HAP-1 (cell line): Measurements from ENCODE around the gene SACM1L.

Experiments
- DNase-seq, 2 experiments: peaks; one replicate each; pipeline ENCODE4 v3.0.0-alpha.2; 2016 to 2020; ENCODE audit warnings: low spot score in 2 of 2
- H3K27me3 ChIP-seq: fragments of 250-450 bp; sonication (Bioruptor Pico); 2 replicates; pipeline ENCODE4 v1.5.1; 2020; ENCODE audit warnings: low read depth, mild to moderate bottlenecking, moderate library complexity
- H3K36me3 ChIP-seq: fragments of 250-450 bp; sonication (Bioruptor Pico); replicated peaks from 2 replicates; pipeline ENCODE4 v1.5.1; 2020; ENCODE audit warnings: mild to moderate bottlenecking
- H3K4me1 ChIP-seq: fragments of 250-450 bp; sonication (Bioruptor Pico); 2 replicates; pipeline ENCODE4 v1.5.1; 2020; ENCODE audit warnings: mild to moderate bottlenecking
- H3K4me3 ChIP-seq: fragments of 250-450 bp; sonication (Bioruptor Pico); 2 replicates; pipeline ENCODE4 v1.5.1; 2020; ENCODE audit warnings: mild to moderate bottlenecking, moderate library complexity
- H3K9me3 ChIP-seq: fragments of 250-450 bp; sonication (Bioruptor Pico); 2 replicates; pipeline ENCODE4 v1.5.1; 2020; ENCODE audit warnings: mild to moderate bottlenecking, moderate library complexity
- in situ Hi-C: fragments of 300-500 bp; cut with MboI; formaldehyde crosslinking; loops from 3 replicates; pipeline ENCODE4 v1.14.3; 2020; ENCODE audit warnings: low sequenced_read_pairs, inconsistent platforms, mixed read lengths

SACM1L gene

DNA sequence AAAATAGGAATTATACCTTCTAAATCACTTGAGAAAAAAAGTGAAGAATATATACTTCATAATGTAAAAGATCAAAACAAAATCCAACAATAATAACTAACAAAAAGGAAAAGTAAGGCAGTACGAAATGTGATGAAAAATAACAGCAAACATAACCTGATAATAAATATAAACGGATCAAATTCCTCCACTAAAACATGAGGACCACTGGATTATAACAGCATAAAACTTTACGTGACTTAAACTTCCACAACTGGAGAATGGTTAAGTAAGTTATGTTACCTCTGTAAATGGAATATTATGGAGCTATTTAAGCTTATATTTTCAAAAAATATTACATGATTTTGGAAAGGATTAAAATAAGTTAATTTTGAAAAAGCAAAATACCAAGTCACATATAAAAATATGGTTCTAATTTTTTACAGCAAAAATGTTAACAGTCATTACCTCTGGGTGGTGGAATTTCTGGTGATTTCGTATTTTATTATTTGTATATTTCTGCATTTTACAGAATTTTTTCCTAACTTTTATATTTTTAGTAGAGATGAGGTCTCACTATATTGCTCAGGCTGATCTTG is 100.1 kb downstream of the SACM1L start:
- in situ Hi-C loops: no loop called here
- H3K4me1 ChIP-seq: no peaks in the 10 kb centered on the region
- H3K27me3 ChIP-seq: no peaks in the 10 kb centered on the region
- peaks cover 1% of the 10 kb centered on the region; the same call in 1 of the 2 replicates for H3K9me3 ChIP-seq
- no peak overlapping the region for H3K4me3 ChIP-seq
- no peaks in the 10 kb centered on the region for H3K36me3 ChIP-seq
- no peak for DNase-seq

DNA sequence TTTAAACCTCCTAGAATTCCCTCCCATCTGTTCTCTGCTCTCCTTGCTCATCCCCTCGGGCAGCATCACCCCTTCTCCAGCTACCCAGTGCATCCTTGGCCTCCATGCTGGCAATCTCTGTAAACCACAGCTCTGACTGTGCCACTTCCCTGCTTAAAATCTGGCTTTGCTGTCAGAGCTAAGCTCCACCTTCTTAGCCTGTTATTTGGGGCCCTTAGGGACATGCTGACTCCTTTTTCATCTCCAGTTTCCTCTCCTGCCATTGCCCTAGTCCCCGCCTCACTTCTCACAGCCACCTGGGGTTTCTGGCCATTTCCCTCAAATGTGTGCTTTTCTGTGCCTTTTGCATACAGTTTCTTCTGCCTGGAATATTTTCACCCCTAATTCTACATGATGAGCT is 101.4 kb downstream of the SACM1L start:
- DNase-seq: no peak
- H3K27me3 ChIP-seq: peaks cover 7% of the 10 kb centered on the region
- in situ Hi-C loops: no loop called here

DNA sequence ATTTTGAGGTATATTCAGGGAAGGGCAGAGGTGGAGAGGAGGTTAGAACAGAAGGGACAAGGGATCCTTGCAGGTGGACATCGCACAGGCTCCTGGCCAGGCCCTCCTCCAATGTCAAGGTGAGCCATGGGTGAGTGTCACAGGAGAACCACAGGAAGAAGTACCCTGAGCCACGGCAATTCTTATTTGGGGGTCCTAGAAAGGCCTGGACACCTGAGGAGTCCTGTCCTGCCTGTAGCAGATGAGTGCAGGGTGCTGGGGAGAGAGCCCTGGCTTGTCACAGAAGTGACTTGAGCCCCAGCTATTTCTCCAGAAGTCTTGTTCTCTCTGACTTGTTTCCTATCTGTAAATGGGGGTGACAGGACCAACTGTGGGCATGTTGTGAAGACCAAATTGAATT is 102.8 kb downstream of the SACM1L start:
- Histone ChIP-seq H3K9me3 (no peaks in the 10 kb centered on the region), H3K36me3 (no peaks in the 10 kb centered on the region), H3K27me3 (peaks cover 7% of the 10 kb centered on the region), H3K4me1 (no peaks in the 10 kb centered on the region), H3K4me3 (no peak overlapping the region)
- no peak for DNase-seq
- in situ Hi-C loops: no loop called here

More for the DNA sequence above, 101.4 kb downstream of the SACM1L start:
- Histone ChIP-seq H3K36me3 (no peaks in the 10 kb centered on the region), H3K9me3 (no peaks in the 10 kb centered on the region), H3K4me1 (no peaks in the 10 kb centered on the region), H3K4me3 (no peak overlapping the region)

DNA sequence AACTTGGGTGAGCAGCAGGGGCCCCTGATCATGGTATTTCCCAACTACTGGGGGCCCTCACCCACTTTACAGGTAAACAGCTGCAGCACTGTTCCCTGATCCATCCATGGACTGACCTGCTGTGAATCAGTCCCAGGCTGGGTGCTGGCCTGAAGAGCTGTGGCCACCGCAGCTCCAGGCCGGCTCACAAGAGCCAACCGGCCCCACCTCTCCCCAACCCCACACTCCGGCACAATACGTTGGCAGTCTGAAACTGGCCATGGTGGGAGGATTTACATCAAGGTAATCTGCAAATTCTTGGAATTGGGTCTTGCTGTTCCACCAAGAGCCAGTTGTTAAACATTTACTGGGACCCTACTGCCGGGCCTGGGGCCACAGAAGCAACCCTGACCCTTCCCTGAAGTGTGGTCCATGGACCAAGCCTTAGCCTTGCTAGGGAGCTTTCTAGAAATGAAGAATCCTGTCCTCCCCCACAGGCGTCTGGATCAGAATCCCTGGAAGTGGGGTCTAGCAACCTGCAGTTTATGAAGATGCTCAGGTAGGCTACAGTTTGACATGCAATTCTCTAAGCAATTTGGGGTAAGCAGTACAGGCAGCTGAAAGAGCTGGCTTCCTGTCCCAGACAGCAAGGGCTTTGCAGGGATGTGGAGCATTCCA is 103.4 kb downstream of the SACM1L start:
- DNase-seq: no peak
- in situ Hi-C loops: no loop called here
- peaks cover 9% of the 10 kb centered on the region for H3K27me3 ChIP-seq

GRCh38 chr3:45793482-45794176 is 104.4 kb downstream of the SACM1L start:
- Histone ChIP-seq H3K36me3 (no peaks in the 10 kb centered on the region), H3K9me3 (no peaks in the 10 kb centered on the region), H3K27me3 (peaks cover 9% of the 10 kb centered on the region), H3K4me1 (no peaks in the 10 kb centered on the region), H3K4me3 (no peak overlapping the region)
- DNase-seq: no peak
- in situ Hi-C loops: no loop called here

More for the DNA sequence above, 103.4 kb downstream of the SACM1L start:
- no peaks in the 10 kb centered on the region for H3K9me3 ChIP-seq
- no peak overlapping the region for H3K4me3 ChIP-seq
- H3K4me1 ChIP-seq: no peaks in the 10 kb centered on the region
- no peaks in the 10 kb centered on the region for H3K36me3 ChIP-seq

DNA sequence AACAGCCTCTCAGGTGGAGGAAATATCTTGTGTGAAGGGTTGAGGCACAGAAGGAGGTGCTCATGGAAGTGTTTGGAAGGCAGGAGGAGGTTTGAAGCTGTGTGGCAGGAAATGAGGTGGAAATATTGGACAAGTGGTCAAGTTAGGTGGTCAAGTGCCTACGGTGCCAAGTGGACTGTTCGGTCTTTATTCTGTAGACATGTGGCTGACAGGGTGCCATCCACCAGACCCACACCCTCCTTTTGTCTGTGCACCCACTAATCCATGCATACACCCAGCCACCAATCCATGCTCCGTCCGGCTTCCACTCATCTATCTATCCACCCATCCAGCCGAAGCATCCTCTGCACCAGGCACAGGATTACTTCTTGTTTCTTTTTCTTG is 105.0 kb downstream of the SACM1L start:
- in situ Hi-C loops: no loop called here
- no peak for DNase-seq
- Histone ChIP-seq H3K27me3 (peaks cover 9% of the 10 kb centered on the region), H3K4me3 (no peak overlapping the region), H3K4me1 (no peaks in the 10 kb centered on the region), H3K36me3 (no peaks in the 10 kb centered on the region), H3K9me3 (no peaks in the 10 kb centered on the region)

DNA sequence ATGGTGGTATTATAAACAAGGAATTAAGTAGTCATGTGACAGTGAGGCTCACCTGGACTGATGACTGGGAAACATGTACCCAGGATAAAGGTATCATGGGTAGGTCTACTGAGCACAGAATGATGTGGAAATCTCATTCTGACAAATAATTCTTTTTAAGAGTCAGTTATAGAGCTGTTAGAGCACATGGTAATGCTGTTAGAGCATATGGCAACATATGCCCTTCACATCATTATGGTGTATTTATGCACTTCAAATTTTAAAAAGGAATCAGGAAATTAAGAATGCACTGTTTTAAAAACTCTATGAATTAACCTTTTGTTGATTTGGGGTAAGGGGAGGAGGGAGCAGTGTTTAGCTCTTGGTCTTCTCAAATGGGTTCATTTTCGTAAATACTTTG is 105.5 kb downstream of the SACM1L start:
- Histone ChIP-seq H3K4me1 (no peaks in the 10 kb centered on the region), H3K27me3 (peaks cover 9% of the 10 kb centered on the region), H3K4me3 (no peak overlapping the region), H3K9me3 (no peaks in the 10 kb centered on the region), H3K36me3 (no peaks in the 10 kb centered on the region)
- in situ Hi-C loops: no loop called here
- DNase-seq: no peak
